A549 treated with CORT108297 at 1 μM for 4 hours (cell line): ENCODE results near the gene RGS3. TPM values are rescaled to one million over a fixed set of nuclear protein-coding genes. Genes with fewer than 3 reads are reported as not detected.

Source experiments
- total RNA-seq: library from RNA; stranded (reverse); fragments of 200-300 nt; extraction: Qiagen RNA extraction; gene quantifications from 5 replicates; pipeline ENCODE4 v1.2.3, GENCODE V29; 2022

The RGS3 gene
- 21.7 to 26.2 TPM (median 23.8 TPM) in 5 replicates for total RNA-seq

GRCh38 chr9:113463418-113464285, at the start of gene RGS3:
TSS of gene RGS3 (plus strand) at chr9:113463727. CDS start at chr9:113463803, 76 bp downstream.

Other genes starting within 250 kb of the RGS3 start
- gene FKBP15, start 242.4 kb upstream of the RGS3 start, total RNA-seq, result 17.1 to 18.6 TPM (median 18.0 TPM) in 5 replicates
- 19.1 to 21.7 TPM (median 20.5 TPM) in 5 replicates for gene SLC31A1, start 242.2 kb upstream of the RGS3 start, total RNA-seq
- gene CDC26, start 188.2 kb upstream of the RGS3 start, total RNA-seq, result 42.9 to 71.8 TPM (median 48.8 TPM) in 5 replicates
- gene PRPF4, start 188.1 kb upstream of the RGS3 start, total RNA-seq, result 55.1 to 61.9 TPM (median 55.6 TPM) in 5 replicates
- gene RNF183, start 160.4 kb upstream of the RGS3 start, total RNA-seq, result 0.15 TPM in 1 of 5 replicates, not detected in the others
- 0.95 to 1.4 TPM (median 1.1 TPM) in 5 replicates for gene WDR31, start 123.5 kb upstream of the RGS3 start, total RNA-seq
- gene BSPRY, start 114.2 kb upstream of the RGS3 start, total RNA-seq, result 0.08 to 0.12 TPM (median 0.09 TPM) in 3 of 5 replicates, not detected in the others
- 21.9 to 27.5 TPM (median 25.6 TPM) in 5 replicates for gene HDHD3, start 86.7 kb upstream of the RGS3 start, total RNA-seq
- 13.5 to 17.8 TPM (median 15.9 TPM) in 5 replicates for gene ALAD, start 62.4 kb upstream of the RGS3 start, total RNA-seq
- 108 to 128 TPM (median 112 TPM) in 5 replicates for gene POLE3, start 53.1 kb upstream of the RGS3 start, total RNA-seq
- gene C9orf43, start 53.0 kb upstream of the RGS3 start, total RNA-seq, result 0.53 to 0.88 TPM (median 0.65 TPM) in 5 replicates